Measurements from ENCODE around the gene MAML3. TPM values are rescaled to one million over a fixed set of nuclear protein-coding genes. Genes with fewer than 3 reads are reported as not detected.
A peak's percentile ranks its signal among the peaks of the same experiment; 100 is the strongest.

MAML3 gene
- total RNA-seq, 1 donor from 2014 or later = 8.1 TPM

DNA sequence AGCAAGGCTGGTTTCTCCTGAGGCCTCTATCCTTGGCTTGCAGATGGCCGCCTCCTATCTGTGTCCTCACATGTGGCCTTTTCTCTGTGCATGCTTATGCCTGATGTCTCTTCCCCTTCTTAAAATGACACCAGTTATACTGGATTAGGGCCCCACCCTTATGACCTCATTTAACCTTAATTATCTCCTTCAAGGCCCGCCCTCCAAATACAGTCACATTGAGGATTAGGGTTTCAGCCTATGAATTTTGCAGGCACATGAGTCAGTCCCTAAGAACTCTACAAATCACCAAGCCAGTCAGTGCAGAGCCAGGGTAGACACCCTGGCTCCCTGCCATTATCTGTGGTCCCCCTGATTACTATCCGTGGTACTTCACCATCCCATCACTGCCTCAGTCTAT, 51.6 kb downstream of the MAML3 start:
- Mint-ChIP-seq H3K9me3 (ENCODE audit: unreplicated experiment) (no peaks in the 10 kb centered on the region), H3K4me1 (ENCODE audit: low read depth, unreplicated experiment) (peaks cover 38% of the 10 kb centered on the region), H3K36me3 (ENCODE audit: low read depth, unreplicated experiment) (peaks cover 9% of the 10 kb centered on the region), H3K27ac (ENCODE audit: unreplicated experiment) (no peak overlapping the region), H3K27me3 (ENCODE audit: low read depth, unreplicated experiment) (no peaks in the 10 kb centered on the region), H3K4me3 (ENCODE audit: unreplicated experiment) (no peak overlapping the region)
- no peak overlapping the region for H3K27ac ChIP-seq (ENCODE audit: low read depth, low read length)
- H3K4me2 ChIP-seq (ENCODE audit: low read length) = no peak overlapping the region
- H3K9ac ChIP-seq (ENCODE audit: low read length) = no peak overlapping the region
- H3K79me2 ChIP-seq (ENCODE audit: insufficient read depth, low read length) = no peaks in the 10 kb centered on the region
- H3K9me3 ChIP-seq (ENCODE audit: insufficient read depth, low read depth, low read length) = no peaks in the 10 kb centered on the region
- DNase-seq (ENCODE audit: low read depth) (peak; percentile 23), FAIRE-seq (no peak)
- H3K4me3 ChIP-seq (ENCODE audit: insufficient read depth, low read depth, low read length) = no peak overlapping the region
- H4K20me1 ChIP-seq (ENCODE audit: insufficient read depth, low read length) = no peaks in the 10 kb centered on the region
- H3K36me3 ChIP-seq (ENCODE audit: insufficient read depth, low read length) = no peaks in the 10 kb centered on the region
- H2AFZ ChIP-seq (ENCODE audit: low read depth, low read length) = no peak overlapping the region
- H3K4me1 ChIP-seq (ENCODE audit: insufficient read depth, low read length) = peaks cover 36% of the 10 kb centered on the region
- no peaks in the 10 kb centered on the region for H3K27me3 ChIP-seq (ENCODE audit: insufficient read depth, low read length)
- TF ChIP-seq, protein P1, sequence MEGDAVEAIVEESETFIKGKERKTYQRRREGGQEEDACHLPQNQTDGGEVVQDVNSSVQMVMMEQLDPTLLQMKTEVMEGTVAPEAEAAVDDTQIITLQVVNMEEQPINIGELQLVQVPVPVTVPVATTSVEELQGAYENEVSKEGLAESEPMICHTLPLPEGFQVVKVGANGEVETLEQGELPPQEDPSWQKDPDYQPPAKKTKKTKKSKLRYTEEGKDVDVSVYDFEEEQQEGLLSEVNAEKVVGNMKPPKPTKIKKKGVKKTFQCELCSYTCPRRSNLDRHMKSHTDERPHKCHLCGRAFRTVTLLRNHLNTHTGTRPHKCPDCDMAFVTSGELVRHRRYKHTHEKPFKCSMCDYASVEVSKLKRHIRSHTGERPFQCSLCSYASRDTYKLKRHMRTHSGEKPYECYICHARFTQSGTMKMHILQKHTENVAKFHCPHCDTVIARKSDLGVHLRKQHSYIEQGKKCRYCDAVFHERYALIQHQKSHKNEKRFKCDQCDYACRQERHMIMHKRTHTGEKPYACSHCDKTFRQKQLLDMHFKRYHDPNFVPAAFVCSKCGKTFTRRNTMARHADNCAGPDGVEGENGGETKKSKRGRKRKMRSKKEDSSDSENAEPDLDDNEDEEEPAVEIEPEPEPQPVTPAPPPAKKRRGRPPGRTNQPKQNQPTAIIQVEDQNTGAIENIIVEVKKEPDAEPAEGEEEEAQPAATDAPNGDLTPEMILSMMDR (IDR thresholded peaks at IDR 0.05; ENCODE audit: insufficient read depth, low read depth, low read length) = no peak
- TF ChIP-seq EZH2 (IDR thresholded peaks at IDR 0.05; ENCODE audit: insufficient read depth, low read length) = no peak

GRCh38 chr4:140100771-140101170, 53.2 kb downstream of the MAML3 start:
- Histone ChIP-seq H3K27ac (ENCODE audit: low read depth, low read length) (no peak overlapping the region), H3K9ac (ENCODE audit: low read length) (no peak overlapping the region), H3K36me3 (ENCODE audit: insufficient read depth, low read length) (no peaks in the 10 kb centered on the region), H3K79me2 (ENCODE audit: insufficient read depth, low read length) (no peaks in the 10 kb centered on the region), H3K4me1 (ENCODE audit: insufficient read depth, low read length) (peaks cover 48% of the 10 kb centered on the region), H3K27me3 (ENCODE audit: insufficient read depth, low read length) (no peaks in the 10 kb centered on the region), H3K4me3 (ENCODE audit: insufficient read depth, low read depth, low read length) (no peak overlapping the region), H4K20me1 (ENCODE audit: insufficient read depth, low read length) (no peaks in the 10 kb centered on the region), H3K4me2 (ENCODE audit: low read length) (no peak overlapping the region), H2AFZ (ENCODE audit: low read depth, low read length) (no peak overlapping the region), H3K9me3 (ENCODE audit: insufficient read depth, low read depth, low read length) (no peaks in the 10 kb centered on the region)
- H3K27me3 Mint-ChIP-seq (ENCODE audit: low read depth, unreplicated experiment) = no peaks in the 10 kb centered on the region
- no peak overlapping the region for H3K4me3 Mint-ChIP-seq (ENCODE audit: unreplicated experiment)
- peaks cover 55% of the 10 kb centered on the region for H3K4me1 Mint-ChIP-seq (ENCODE audit: low read depth, unreplicated experiment)
- peak; percentile 42 for DNase-seq (ENCODE audit: low read depth)
- H3K36me3 Mint-ChIP-seq (ENCODE audit: low read depth, unreplicated experiment) = peaks cover 9% of the 10 kb centered on the region
- FAIRE-seq = no peak
- no peak overlapping the region for H3K27ac Mint-ChIP-seq (ENCODE audit: unreplicated experiment)
- TF ChIP-seq EZH2 (IDR thresholded peaks at IDR 0.05; ENCODE audit: insufficient read depth, low read length) = no peak
- TF ChIP-seq, protein P1 (IDR thresholded peaks at IDR 0.05; ENCODE audit: insufficient read depth, low read depth, low read length) = no peak
- no peaks in the 10 kb centered on the region for H3K9me3 Mint-ChIP-seq (ENCODE audit: unreplicated experiment)

- no peak overlapping the region for H3K4me3 ChIP-seq (ENCODE audit: insufficient read depth, low read depth, low read length)
- no peaks in the 10 kb centered on the region for H3K36me3 ChIP-seq (ENCODE audit: insufficient read depth, low read length)
- H3K36me3 Mint-ChIP-seq (ENCODE audit: low read depth, unreplicated experiment) = peaks cover 9% of the 10 kb centered on the region
- no peak overlapping the region for H3K4me3 Mint-ChIP-seq (ENCODE audit: unreplicated experiment)
- H3K4me1 ChIP-seq (ENCODE audit: insufficient read depth, low read length) = peaks cover 56% of the 10 kb centered on the region
- H3K4me2 ChIP-seq (ENCODE audit: low read length) = no peak overlapping the region
- H3K79me2 ChIP-seq (ENCODE audit: insufficient read depth, low read length) = no peaks in the 10 kb centered on the region
- H3K27ac Mint-ChIP-seq (ENCODE audit: unreplicated experiment) = peak overlapping the region; percentile 63
- H4K20me1 ChIP-seq (ENCODE audit: insufficient read depth, low read length) = no peaks in the 10 kb centered on the region
- peaks cover 60% of the 10 kb centered on the region for H3K4me1 Mint-ChIP-seq (ENCODE audit: low read depth, unreplicated experiment)
- H3K9me3 Mint-ChIP-seq (ENCODE audit: unreplicated experiment) = no peaks in the 10 kb centered on the region
- no peak for FAIRE-seq
- no peaks in the 10 kb centered on the region for H3K9me3 ChIP-seq (ENCODE audit: insufficient read depth, low read depth, low read length)
- no peaks in the 10 kb centered on the region for H3K27me3 Mint-ChIP-seq (ENCODE audit: low read depth, unreplicated experiment)
- no peak for DNase-seq (ENCODE audit: low read depth)
- no peak overlapping the region for H2AFZ ChIP-seq (ENCODE audit: low read depth, low read length)
- peak overlapping the region; percentile 83 for H3K27ac ChIP-seq (ENCODE audit: low read depth, low read length)
- H3K27me3 ChIP-seq (ENCODE audit: insufficient read depth, low read length) = no peaks in the 10 kb centered on the region
- TF ChIP-seq EZH2 (IDR thresholded peaks at IDR 0.05; ENCODE audit: insufficient read depth, low read length) = no peak
- TF ChIP-seq, protein P1 (IDR thresholded peaks at IDR 0.05; ENCODE audit: insufficient read depth, low read depth, low read length) = no peak
- H3K9ac ChIP-seq (ENCODE audit: low read length) = no peak overlapping the region
These were observed 54.0 kb downstream of the MAML3 start for GRCh38 chr4:140099983-140100382.

Data from astrocyte (in vitro differentiated cells and primary cell).